Right lobe of liver (tissue), 6 donors: Measurements from ENCODE around the gene VCL. TPM values are rescaled to one million over a fixed set of nuclear protein-coding genes. Genes with fewer than 3 reads are reported as not detected.

Experiments
- ATAC-seq, 4 donors: fragments of 200-7000 bp; cut with Tn5 transposase; one replicate each; pipeline ENCODE4 v1.9.1; 2020; ENCODE audit warnings: mild to moderate bottlenecking in 4 of 4, moderate library complexity in 4 of 4
- DNase-seq, 3 donors: peaks; one replicate each; pipeline ENCODE4 v3.0.0-alpha.2; 2020
- H3K27ac ChIP-seq, 3 donors: fragments of 200-600 bp; one replicate each; pipeline ENCODE4 v1.8.0; 2022
- H3K27me3 ChIP-seq, 2 donors: fragments of 200-600 bp; one replicate each; pipeline ENCODE4 v1.8.0; 2022
- H3K36me3 ChIP-seq, 4 donors: fragments of 200-600 bp; sonication (generic) in 1 of 4; one replicate each; pipeline versions ENCODE4 v1.5.1 to v1.8.0; 2017 to 2022; ENCODE audit warnings: control low read depth in 1 of 4
- H3K4me1 ChIP-seq, 4 donors: fragments of 200-600 bp; sonication (generic) in 1 of 4; one replicate each; pipeline versions ENCODE4 v1.5.1 to v1.8.0; 2017 to 2022; ENCODE audit warnings: control low read depth in 1 of 4
- H3K4me3 ChIP-seq, 3 donors: fragments of 200-600 bp; one replicate each; pipeline ENCODE4 v1.8.0; 2022
- H3K9me3 ChIP-seq, 4 donors: fragments of 200-600 bp; sonication (generic) in 1 of 4; one replicate each; pipeline versions ENCODE4 v1.5.1 to v1.8.0; 2017 to 2022; ENCODE audit warnings: control low read depth in 1 of 4
- CTCF ChIP-seq, 4 donors: fragments of 200-600 bp in 3 of 4; fragments of 450-650 bp in 1 of 4; IDR thresholded peaks; one replicate each; pipeline versions ENCODE4 v1.5.1 to v1.8.0; 2016 to 2022; ENCODE audit warnings: antibody characterized with exemption in 4 of 4, mild to moderate bottlenecking in 2 of 4
- POLR2A ChIP-seq: fragments of 450-650 bp; IDR thresholded peaks from one replicate; pipeline ENCODE4 v1.6.1; 2017; ENCODE audit warnings: antibody characterized with exemption, mild to moderate bottlenecking
- WGBS: methylation state at CpG from one replicate; pipeline ENCODE4 v1.1.6; 2018; ENCODE audit warnings: low coverage, low lambda C conversion rate; ENCODE audit not compliant: insufficient coverage; ENCODE audit errors: missing lambda C conversion rate; 5-methylcytosine and 5-hydroxymethylcytosine counted together
- intact Hi-C, 2 donors: fragments of 100-400 bp; cut with DNase I; formaldehyde crosslinking; loops; one replicate each; pipeline versions ENCODE4 v1.11.2 to v1.14.1; 2022
- total RNA-seq, 6 experiments: library from RNA; depleted of rRNA in 2 of 6; stranded (reverse); fragments of >200 nt in 2 of 6; fragmentation: NEBNext Ultra II Directional in 3 of 6; extraction: Animal tissue kit (Norgen Biotek cat#: 25700) in 3 of 6; gene quantifications; one replicate each; pipeline versions ENCODE4 v1.1.0 to v1.2.4, GENCODE V29; 2016 to 2023
- donor health status: DM: no; HTN: yes; CAD: no.
- donor health status: DM: no; HTN: no; CAD: no.
- donor health status: DM: no; HTN: no; CAD: no.
- donor health status: DM: no; HTN: yes; CAD: no.
- donor health status: DM: no; HTN: yes; CAD: no.

VCL gene
- total RNA-seq, 6 experiments from 2014 or later, result 13.2 to 58.9 (median 27.5) TPM

- Histone ChIP-seq H3K4me3 (no peak overlapping the region), H3K36me3 (no peaks in the 10 kb centered on the region), H3K27me3 (no peaks in the 10 kb centered on the region), H3K9me3 (no peaks in the 10 kb centered on the region), H3K27ac (no peak overlapping the region), H3K4me1 (no peaks in the 10 kb centered on the region)
- intact Hi-C loops, result no loop called here
- ATAC-seq (peak in 2 of 4 donors; percentile 11 to 45), DNase-seq (no peak)
- 79% methylated on average over 4 of the region's 4 CpGs for WGBS
- TF ChIP-seq POLR2A, result no peak
- TF ChIP-seq CTCF (IDR thresholded peaks at IDR 0.05), result no peak
These were observed 18.0 kb upstream of the VCL start for GRCh38 chr10:73979809-73980433.

GRCh38 chr10:73981812-73982211, 16.1 kb upstream of the VCL start:
- DNase-seq (no peak), ATAC-seq (no peak)
- no peaks in the 10 kb centered on the region for H3K27me3 ChIP-seq
- no peak overlapping the region for H3K4me3 ChIP-seq
- no peak overlapping the region for H3K27ac ChIP-seq
- H3K4me1 ChIP-seq, result no peaks in the 10 kb centered on the region
- no peak for TF ChIP-seq CTCF (IDR thresholded peaks at IDR 0.05)
- no peak for TF ChIP-seq POLR2A
- no peaks in the 10 kb centered on the region for H3K36me3 ChIP-seq
- H3K9me3 ChIP-seq, result no peaks in the 10 kb centered on the region
- intact Hi-C loops, result no loop called here
- 78% methylated on average over 3 of the region's 3 CpGs for WGBS

GRCh38 chr10:73983096-73984047, 14.5 kb upstream of the VCL start:
- H3K4me3 ChIP-seq, result no peak overlapping the region
- no peaks in the 10 kb centered on the region for H3K27me3 ChIP-seq
- no peaks in the 10 kb centered on the region for H3K36me3 ChIP-seq
- no peak overlapping the region for H3K27ac ChIP-seq
- no peak for TF ChIP-seq CTCF (IDR thresholded peaks at IDR 0.05)
- TF ChIP-seq POLR2A, result no peak
- peak in 1 of 4 donors; percentile 22 for ATAC-seq
- WGBS, result 47% methylated on average over 8 of the region's 8 CpGs
- H3K9me3 ChIP-seq, result no peaks in the 10 kb centered on the region
- no peaks in the 10 kb centered on the region for H3K4me1 ChIP-seq
- intact Hi-C loops, result no loop called here
- DNase-seq, result no peak

- Histone ChIP-seq H3K4me3 (no peak overlapping the region), H3K27me3 (no peaks in the 10 kb centered on the region), H3K4me1 (no peaks in the 10 kb centered on the region), H3K36me3 (no peaks in the 10 kb centered on the region), H3K9me3 (no peaks in the 10 kb centered on the region), H3K27ac (no peak overlapping the region)
- 75% methylated on average over 2 of the region's 2 CpGs for WGBS
- DNase-seq (no peak), ATAC-seq (no peak)
- intact Hi-C loops, result no loop called here
- no peak for TF ChIP-seq CTCF (IDR thresholded peaks at IDR 0.05)
- no peak for TF ChIP-seq POLR2A
These were observed 8.2 kb upstream of the VCL start for GRCh38 chr10:73989594-73990150.
